ENCODE data around the gene ZNF470.
A peak's percentile ranks its signal among the peaks of the same experiment; 100 is the strongest.

The ZNF470 gene

GRCh38 chr19:56567274-56568120 is at the start of gene ZNF470:
ZNF470 (plus strand) TSS chr19:56567468; CDS start chr19:56570312, 2,844 bp downstream.
- TF ChIP-seq FOXP2 (optimal IDR thresholded peaks at IDR 0.05; ENCODE audit: control extremely low read depth, extremely low read length, insufficient read depth) (no peak), EZH2 (IDR thresholded peaks at IDR 0.05) (no peak), POLR2AphosphoS5 (IDR thresholded peaks at IDR 0.05; ENCODE audit: borderline replicate concordance, low read depth, low read length) (peak; percentile 47; the same call in 1 of the 2 replicates)
- Histone ChIP-seq H3K27ac (no peak within 1 kb of the TSS), H3K4me3 (peak within 1 kb of the TSS; percentile 94), H3K36me3 (ENCODE audit: insufficient read depth, low read length) (peaks cover 23% of the 10 kb centered on the region), H3K9me3 (ENCODE audit: low read depth, low read length) (peaks cover 8% of the 10 kb centered on the region), H3K9ac (ENCODE audit: insufficient read length) (peak within 1 kb of the TSS; percentile 75)
- DNase-seq (ENCODE audit: low read depth, low spot score), result peak; percentile 12

- H3K9me3 ChIP-seq (ENCODE audit: low read depth, low read length), result no peaks in the 10 kb centered on the region; the same call in 1 of the 2 replicates
- no peak for TF ChIP-seq POLR2AphosphoS5 (IDR thresholded peaks at IDR 0.05; ENCODE audit: borderline replicate concordance, low read depth, low read length)
- TF ChIP-seq EZH2 (IDR thresholded peaks at IDR 0.05), result no peak
- H3K4me3 ChIP-seq, result no peak overlapping the region
These were observed 41.9 kb upstream of the ZNF470 start for GRCh38 chr19:56525214-56525860.

GRCh38 chr19:56537442-56537841 is 29.8 kb upstream of the ZNF470 start:
- H3K4me3 ChIP-seq, result peak overlapping the region; percentile 95

More at GRCh38 chr19:56525214-56525860, 41.9 kb upstream of the ZNF470 start:
- Histone ChIP-seq H3K27ac (no peak overlapping the region), H3K36me3 (ENCODE audit: insufficient read depth, low read length) (no peaks in the 10 kb centered on the region), H3K9ac (ENCODE audit: insufficient read length) (no peak overlapping the region)
- DNase-seq (ENCODE audit: low read depth, low spot score), result no peak

GRCh38 chr19:56538254-56538760 is 29.0 kb upstream of the ZNF470 start:
- Histone ChIP-seq H3K27ac (peak overlapping the region; percentile 94), H3K36me3 (ENCODE audit: insufficient read depth, low read length) (peaks cover 24% of the 10 kb centered on the region), H3K9ac (ENCODE audit: insufficient read length) (peak overlapping the region; percentile 68), H3K4me3 (peak overlapping the region; percentile 95), H3K9me3 (ENCODE audit: low read depth, low read length) (peaks cover 12% of the 10 kb centered on the region; the same call in 1 of the 2 replicates)
- no peak for TF ChIP-seq FOXP2 (optimal IDR thresholded peaks at IDR 0.05; ENCODE audit: control extremely low read depth, extremely low read length, insufficient read depth)
- TF ChIP-seq POLR2AphosphoS5 (IDR thresholded peaks at IDR 0.05; ENCODE audit: borderline replicate concordance, low read depth, low read length), result no peak
- no peak for TF ChIP-seq EZH2 (IDR thresholded peaks at IDR 0.05)
- DNase-seq (ENCODE audit: low read depth, low spot score), result peak; percentile 16

More at GRCh38 chr19:56537442-56537841, 29.8 kb upstream of the ZNF470 start:
- DNase-seq (ENCODE audit: low read depth, low spot score), result no peak
- TF ChIP-seq EZH2 (IDR thresholded peaks at IDR 0.05), result no peak
- TF ChIP-seq FOXP2 (optimal IDR thresholded peaks at IDR 0.05; ENCODE audit: control extremely low read depth, extremely low read length, insufficient read depth), result no peak
- no peak for TF ChIP-seq POLR2AphosphoS5 (IDR thresholded peaks at IDR 0.05; ENCODE audit: borderline replicate concordance, low read depth, low read length)
- Histone ChIP-seq H3K27ac (no peak overlapping the region), H3K9ac (ENCODE audit: insufficient read length) (no peak overlapping the region), H3K9me3 (ENCODE audit: low read depth, low read length) (peaks cover 12% of the 10 kb centered on the region; the same call in 1 of the 2 replicates), H3K36me3 (ENCODE audit: insufficient read depth, low read length) (peaks cover 20% of the 10 kb centered on the region)

DNA sequence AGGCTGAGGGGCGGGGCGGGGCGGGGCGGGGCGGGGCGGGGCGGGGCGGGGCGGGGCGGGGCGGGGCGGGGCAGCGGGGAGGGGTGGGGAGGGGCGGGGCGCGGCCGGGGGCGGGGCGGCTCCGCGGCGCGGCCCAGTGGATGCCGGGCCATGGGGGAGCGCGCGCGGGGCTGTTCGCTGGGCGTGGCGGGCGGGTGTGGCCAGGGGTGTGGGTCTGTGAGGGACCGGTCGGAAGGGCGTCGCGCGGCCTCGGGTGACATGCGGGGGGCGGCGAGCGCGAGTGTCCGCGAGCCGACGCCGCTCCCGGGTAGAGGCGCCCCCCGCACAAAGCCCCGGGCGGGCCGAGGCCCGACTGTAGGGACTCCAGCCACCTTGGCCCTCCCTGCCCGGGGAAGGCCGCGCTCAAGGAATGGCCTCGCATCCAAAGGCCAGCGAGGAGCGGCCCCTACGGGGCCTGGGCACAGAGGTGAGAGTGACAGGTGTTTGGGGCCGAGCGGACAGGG is 28.5 kb upstream of the ZNF470 start, which contains the start of gene ZFP28:
Gene ZFP28 (plus strand): TSS at position 188 of the 503 bp plus-strand sequence. CDS start 71 bp downstream, at position 259.
- no peak for DNase-seq (ENCODE audit: low read depth, low spot score)
- Histone ChIP-seq H3K27ac (peak within 1 kb of the TSS; percentile 94), H3K36me3 (ENCODE audit: insufficient read depth, low read length) (peaks cover 28% of the 10 kb centered on the region), H3K9me3 (ENCODE audit: low read depth, low read length) (peaks cover 12% of the 10 kb centered on the region; the same call in 1 of the 2 replicates), H3K9ac (ENCODE audit: insufficient read length) (peak within 1 kb of the TSS; percentile 68), H3K4me3 (peak within 1 kb of the TSS; percentile 95)
- TF ChIP-seq EZH2 (IDR thresholded peaks at IDR 0.05) (no peak), FOXP2 (optimal IDR thresholded peaks at IDR 0.05; ENCODE audit: control extremely low read depth, extremely low read length, insufficient read depth) (no peak), POLR2AphosphoS5 (IDR thresholded peaks at IDR 0.05; ENCODE audit: borderline replicate concordance, low read depth, low read length) (no peak)

- H3K27ac ChIP-seq, result no peak overlapping the region
- H3K9ac ChIP-seq (ENCODE audit: insufficient read length), result no peak overlapping the region
- H3K9me3 ChIP-seq (ENCODE audit: low read depth, low read length), result peaks cover 9% of the 10 kb centered on the region
- H3K36me3 ChIP-seq (ENCODE audit: insufficient read depth, low read length), result peaks cover 48% of the 10 kb centered on the region
- TF ChIP-seq POLR2AphosphoS5 (IDR thresholded peaks at IDR 0.05; ENCODE audit: borderline replicate concordance, low read depth, low read length) (no peak), FOXP2 (optimal IDR thresholded peaks at IDR 0.05; ENCODE audit: control extremely low read depth, extremely low read length, insufficient read depth) (no peak), EZH2 (IDR thresholded peaks at IDR 0.05) (no peak)
- H3K4me3 ChIP-seq, result no peak overlapping the region
- DNase-seq (ENCODE audit: low read depth, low spot score), result no peak
These were observed 23.5 kb upstream of the ZNF470 start for GRCh38 chr19:56543776-56544175.

DNA sequence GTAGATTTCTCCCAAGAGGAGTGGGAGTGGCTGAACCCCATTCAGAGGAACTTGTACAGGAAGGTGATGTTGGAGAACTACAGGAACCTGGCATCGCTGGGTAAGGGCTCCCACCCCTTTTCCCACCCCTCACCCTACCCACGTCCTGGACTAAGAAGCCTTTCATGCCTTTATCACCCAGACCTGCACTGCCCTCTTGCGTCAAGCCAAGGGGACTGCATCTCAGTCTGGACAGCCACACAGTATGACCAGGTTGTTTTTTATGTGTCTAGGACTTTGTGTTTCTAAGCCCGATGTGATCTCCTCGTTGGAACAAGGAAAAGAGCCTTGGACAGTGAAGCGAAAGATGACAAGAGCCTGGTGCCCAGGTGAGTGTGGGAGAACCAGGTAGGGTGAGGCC is 19.7 kb upstream of the ZNF470 start:
- Histone ChIP-seq H3K36me3 (ENCODE audit: insufficient read depth, low read length) (peaks cover 61% of the 10 kb centered on the region), H3K27ac (no peak overlapping the region), H3K9ac (ENCODE audit: insufficient read length) (no peak overlapping the region), H3K9me3 (ENCODE audit: low read depth, low read length) (peaks cover 12% of the 10 kb centered on the region), H3K4me3 (no peak overlapping the region)
- no peak for TF ChIP-seq POLR2AphosphoS5 (IDR thresholded peaks at IDR 0.05; ENCODE audit: borderline replicate concordance, low read depth, low read length)
- TF ChIP-seq EZH2 (IDR thresholded peaks at IDR 0.05), result no peak
- no peak for TF ChIP-seq FOXP2 (optimal IDR thresholded peaks at IDR 0.05; ENCODE audit: control extremely low read depth, extremely low read length, insufficient read depth)
- no peak for DNase-seq (ENCODE audit: low read depth, low spot score)

Data from SK-N-MC (cell line).